Parathyroid adenoma (tissue), 2 donors: ENCODE results near the gene LHFPL6.

Experiments
- H2AFZ ChIP-seq: fragments of 300-600 bp; sonication (generic); one replicate; pipeline ENCODE4 v1.7.0; 2017; ENCODE audit warnings: antibody characterized with exemption, mild to moderate bottlenecking
- H3K27ac ChIP-seq: fragments of 300-600 bp; sonication (generic); one replicate; pipeline ENCODE4 v1.7.0; 2017
- H3K27me3 ChIP-seq: fragments of 300-600 bp; sonication (generic); one replicate; pipeline ENCODE4 v1.7.0; 2017; ENCODE audit warnings: low read length; ENCODE audit not compliant: control insufficient read depth, insufficient read depth
- H3K36me3 ChIP-seq: fragments of 300-600 bp; sonication (generic); one replicate; pipeline ENCODE4 v1.7.0; 2017; ENCODE audit warnings: low read length; ENCODE audit not compliant: control insufficient read depth, insufficient read depth
- H3K4me1 ChIP-seq: fragments of 300-600 bp; sonication (generic); one replicate; pipeline ENCODE4 v1.7.0; 2017; ENCODE audit warnings: control low read depth
- H3K4me2 ChIP-seq: fragments of 300-600 bp; sonication (generic); one replicate; pipeline ENCODE4 v1.7.0; 2017; ENCODE audit warnings: low read length
- H3K4me3 ChIP-seq: fragments of 300-600 bp; sonication (generic); one replicate; pipeline ENCODE4 v1.7.0; 2017; ENCODE audit warnings: low read depth, low read length
- H3K79me2 ChIP-seq: fragments of 300-600 bp; sonication (generic); one replicate; pipeline ENCODE4 v1.7.0; 2017; ENCODE audit warnings: control low read depth
- H3K9ac ChIP-seq: fragments of 300-600 bp; sonication (generic); one replicate; pipeline ENCODE4 v1.7.0; 2017; ENCODE audit warnings: mild to moderate bottlenecking
- H3K9me3 ChIP-seq: fragments of 300-600 bp; sonication (generic); one replicate; pipeline ENCODE4 v1.7.0; 2017; ENCODE audit warnings: low read length; ENCODE audit not compliant: control insufficient read depth
- TF ChIP-seq, protein P1 (sequence below): fragments of 300-600 bp; sonication (generic); IDR thresholded peaks from one replicate; pipeline ENCODE4 v1.7.0; 2017; ENCODE audit warnings: antibody characterized with exemption, mild to moderate bottlenecking
- donor health status: primary hyperparathyroidism.

LHFPL6 gene

DNA sequence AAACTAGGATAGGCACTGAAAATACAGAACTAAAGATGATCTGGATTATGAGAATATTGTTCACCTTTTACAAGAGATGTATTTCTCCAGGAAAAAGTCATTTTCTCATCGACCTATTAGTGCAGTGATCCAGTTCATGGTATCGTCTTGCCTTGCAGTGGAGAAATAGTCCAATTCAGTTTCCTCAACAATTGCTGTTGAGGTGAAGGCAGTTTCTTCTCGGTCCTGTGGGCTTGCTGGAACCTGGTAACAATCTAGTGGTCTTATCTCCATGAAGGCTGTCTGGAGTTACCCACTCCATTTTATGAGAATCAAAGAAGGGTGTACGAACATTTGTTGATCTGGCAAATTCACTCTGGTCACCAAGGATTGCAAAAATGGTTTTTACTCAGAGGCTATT, 266.8 kb downstream of the LHFPL6 start:
- TF ChIP-seq, protein P1, sequence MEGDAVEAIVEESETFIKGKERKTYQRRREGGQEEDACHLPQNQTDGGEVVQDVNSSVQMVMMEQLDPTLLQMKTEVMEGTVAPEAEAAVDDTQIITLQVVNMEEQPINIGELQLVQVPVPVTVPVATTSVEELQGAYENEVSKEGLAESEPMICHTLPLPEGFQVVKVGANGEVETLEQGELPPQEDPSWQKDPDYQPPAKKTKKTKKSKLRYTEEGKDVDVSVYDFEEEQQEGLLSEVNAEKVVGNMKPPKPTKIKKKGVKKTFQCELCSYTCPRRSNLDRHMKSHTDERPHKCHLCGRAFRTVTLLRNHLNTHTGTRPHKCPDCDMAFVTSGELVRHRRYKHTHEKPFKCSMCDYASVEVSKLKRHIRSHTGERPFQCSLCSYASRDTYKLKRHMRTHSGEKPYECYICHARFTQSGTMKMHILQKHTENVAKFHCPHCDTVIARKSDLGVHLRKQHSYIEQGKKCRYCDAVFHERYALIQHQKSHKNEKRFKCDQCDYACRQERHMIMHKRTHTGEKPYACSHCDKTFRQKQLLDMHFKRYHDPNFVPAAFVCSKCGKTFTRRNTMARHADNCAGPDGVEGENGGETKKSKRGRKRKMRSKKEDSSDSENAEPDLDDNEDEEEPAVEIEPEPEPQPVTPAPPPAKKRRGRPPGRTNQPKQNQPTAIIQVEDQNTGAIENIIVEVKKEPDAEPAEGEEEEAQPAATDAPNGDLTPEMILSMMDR, result no peak
- Histone ChIP-seq H3K9me3 (no peaks in the 10 kb centered on the region), H3K27me3 (no peaks in the 10 kb centered on the region), H3K79me2 (no peaks in the 10 kb centered on the region), H3K27ac (no peak overlapping the region), H3K36me3 (no peaks in the 10 kb centered on the region), H3K4me2 (no peak overlapping the region), H3K9ac (no peak overlapping the region), H3K4me1 (no peaks in the 10 kb centered on the region), H3K4me3 (no peak overlapping the region), H2AFZ (no peak overlapping the region)

DNA sequence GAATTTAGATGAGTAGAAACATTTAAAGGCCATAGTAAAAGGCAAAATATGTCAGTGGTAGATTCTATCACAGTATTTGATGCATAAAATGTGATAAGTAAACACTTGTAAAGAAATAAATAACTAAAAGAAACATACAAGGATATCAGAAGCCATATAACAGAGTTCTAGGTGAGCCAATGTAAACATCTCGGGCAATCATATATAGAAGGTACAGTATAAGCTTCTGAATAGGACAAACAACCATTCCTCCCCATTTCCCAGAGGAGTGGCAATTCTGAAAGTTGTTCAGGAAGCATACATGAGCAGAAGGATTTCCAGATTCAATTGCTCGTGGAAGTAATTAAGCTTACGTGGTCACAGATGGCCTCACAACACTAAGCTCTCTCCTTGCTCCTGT, 267.3 kb downstream of the LHFPL6 start:
- Histone ChIP-seq H3K9ac (no peak overlapping the region), H3K27ac (no peak overlapping the region), H3K79me2 (no peaks in the 10 kb centered on the region), H3K4me1 (no peaks in the 10 kb centered on the region), H3K36me3 (no peaks in the 10 kb centered on the region), H3K4me3 (no peak overlapping the region), H3K9me3 (no peaks in the 10 kb centered on the region), H2AFZ (no peak overlapping the region), H3K27me3 (no peaks in the 10 kb centered on the region), H3K4me2 (no peak overlapping the region)
- TF ChIP-seq, protein P1, result no peak

DNA sequence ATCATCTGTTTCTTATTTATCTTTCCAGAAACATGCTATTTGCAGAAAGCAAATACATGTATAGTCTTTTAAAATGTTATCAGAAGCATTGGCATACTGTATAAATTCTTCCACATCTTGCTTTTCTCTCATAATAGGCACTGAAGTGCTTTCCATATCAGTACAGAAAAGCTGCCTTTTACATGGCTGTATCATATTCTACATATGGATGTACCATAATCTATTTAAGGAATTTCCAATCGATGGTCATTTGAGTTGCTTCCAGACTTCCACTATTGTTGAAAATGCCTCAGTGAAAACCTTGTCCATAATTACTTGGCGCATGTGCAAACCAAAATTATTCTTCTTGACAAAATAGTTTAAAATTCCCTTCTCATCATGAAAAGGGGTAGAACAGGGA, 272.5 kb downstream of the LHFPL6 start:
- Histone ChIP-seq H3K79me2 (no peaks in the 10 kb centered on the region), H3K4me2 (no peak overlapping the region), H3K27me3 (no peaks in the 10 kb centered on the region), H3K9ac (no peak overlapping the region), H3K4me3 (no peak overlapping the region), H3K36me3 (no peaks in the 10 kb centered on the region), H3K4me1 (no peaks in the 10 kb centered on the region), H2AFZ (no peak overlapping the region), H3K27ac (no peak overlapping the region), H3K9me3 (no peaks in the 10 kb centered on the region)
- TF ChIP-seq, protein P1, result no peak

DNA sequence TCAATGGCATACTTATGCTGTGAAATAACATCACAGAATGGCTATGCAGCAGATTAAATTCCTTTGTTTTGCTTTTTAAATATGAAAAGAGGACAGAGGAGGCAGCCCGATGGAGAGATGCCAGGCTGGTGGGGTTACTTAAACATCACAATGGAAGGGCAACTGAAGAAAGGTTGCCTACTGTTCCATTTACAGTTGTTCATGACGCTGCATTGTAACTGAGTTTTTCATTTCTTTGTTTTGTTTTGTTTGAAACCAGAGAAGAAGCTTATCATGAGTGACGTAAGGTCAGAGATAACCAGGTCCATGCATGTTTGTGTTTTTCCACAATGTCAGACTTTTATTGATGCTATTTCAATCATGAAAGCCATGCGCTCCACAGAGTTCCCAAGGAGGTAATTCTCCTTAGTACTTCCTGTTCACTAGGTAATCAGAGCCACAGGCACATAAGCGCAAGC, 273.8 kb downstream of the LHFPL6 start:
- H3K9me3 ChIP-seq, result no peaks in the 10 kb centered on the region
- no peaks in the 10 kb centered on the region for H3K4me1 ChIP-seq
- no peaks in the 10 kb centered on the region for H3K79me2 ChIP-seq
- H3K4me3 ChIP-seq, result no peak overlapping the region
- H2AFZ ChIP-seq, result no peak overlapping the region
- no peak overlapping the region for H3K27ac ChIP-seq
- H3K27me3 ChIP-seq, result no peaks in the 10 kb centered on the region
- H3K36me3 ChIP-seq, result no peaks in the 10 kb centered on the region
- TF ChIP-seq, protein P1, result no peak
- no peak overlapping the region for H3K9ac ChIP-seq
- no peak overlapping the region for H3K4me2 ChIP-seq

DNA sequence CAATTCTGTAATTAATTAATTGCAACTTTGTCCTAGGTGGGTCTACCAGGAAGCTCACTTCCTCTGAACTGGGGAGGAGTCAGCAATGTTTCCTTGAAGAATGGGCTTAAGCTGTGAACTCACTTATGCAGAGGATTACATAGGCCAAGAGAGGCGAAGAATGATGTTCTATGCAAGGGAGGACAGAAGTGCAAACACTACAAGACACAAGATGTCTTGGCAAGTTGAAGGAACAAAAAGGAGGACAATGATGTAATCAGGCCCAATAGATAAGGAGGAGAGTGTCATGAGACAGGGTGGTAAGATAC, 275.9 kb downstream of the LHFPL6 start:
- no peaks in the 10 kb centered on the region for H3K36me3 ChIP-seq
- no peaks in the 10 kb centered on the region for H3K79me2 ChIP-seq
- H3K9ac ChIP-seq, result no peak overlapping the region
- no peaks in the 10 kb centered on the region for H3K9me3 ChIP-seq
- H3K4me3 ChIP-seq, result no peak overlapping the region
- H3K4me2 ChIP-seq, result no peak overlapping the region
- H3K4me1 ChIP-seq, result no peaks in the 10 kb centered on the region
- no peaks in the 10 kb centered on the region for H3K27me3 ChIP-seq
- TF ChIP-seq, protein P1, result no peak
- no peak overlapping the region for H3K27ac ChIP-seq
- no peak overlapping the region for H2AFZ ChIP-seq
